GM12872 (cell line): ENCODE data around the gene TXN2.

Experiments used
- TF ChIP-seq, protein P1 (sequence below): IDR thresholded peaks from 3 replicates; pipeline ENCODE4 v1.5.1; 2011; ENCODE audit warnings: low read depth, mild to moderate bottlenecking, low read length, moderate library complexity; ENCODE audit not compliant: insufficient read depth

TXN2 gene

DNA sequence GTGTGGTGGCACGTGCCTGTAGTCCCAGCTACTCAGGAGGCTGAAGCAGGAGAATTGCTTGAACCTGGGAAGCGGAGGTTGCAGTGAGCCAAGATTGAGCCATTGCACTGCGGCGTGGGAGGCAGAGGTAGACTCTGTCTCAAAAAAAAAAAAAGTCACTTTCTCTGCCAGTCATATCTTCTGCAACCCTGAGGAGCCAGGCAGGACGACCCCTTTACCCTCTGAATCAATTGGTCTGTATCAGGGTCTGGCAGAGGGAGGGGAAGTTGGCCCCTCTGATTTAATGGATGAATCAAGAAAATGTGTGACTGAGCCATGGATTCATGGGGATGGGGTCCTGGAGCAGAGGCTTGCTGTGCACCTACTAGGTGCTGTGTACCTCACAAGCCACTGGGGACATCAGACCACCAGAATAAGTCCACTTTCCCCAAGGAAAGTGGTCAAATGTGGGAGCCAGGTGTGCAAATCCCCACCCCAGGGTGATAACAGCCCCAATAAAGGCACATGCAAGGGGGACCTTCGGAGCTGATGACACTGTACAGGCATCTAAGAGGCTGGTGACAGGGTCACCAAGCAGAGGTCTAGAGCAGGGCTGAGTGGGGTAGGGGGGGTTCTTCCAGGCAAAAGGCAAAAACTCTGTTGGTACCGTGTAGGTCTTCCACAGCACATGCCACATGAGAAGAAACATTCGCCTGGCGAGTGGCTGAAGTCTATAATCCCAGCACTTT is 29.0 kb downstream of the TXN2 start:
- TF ChIP-seq, protein P1, sequence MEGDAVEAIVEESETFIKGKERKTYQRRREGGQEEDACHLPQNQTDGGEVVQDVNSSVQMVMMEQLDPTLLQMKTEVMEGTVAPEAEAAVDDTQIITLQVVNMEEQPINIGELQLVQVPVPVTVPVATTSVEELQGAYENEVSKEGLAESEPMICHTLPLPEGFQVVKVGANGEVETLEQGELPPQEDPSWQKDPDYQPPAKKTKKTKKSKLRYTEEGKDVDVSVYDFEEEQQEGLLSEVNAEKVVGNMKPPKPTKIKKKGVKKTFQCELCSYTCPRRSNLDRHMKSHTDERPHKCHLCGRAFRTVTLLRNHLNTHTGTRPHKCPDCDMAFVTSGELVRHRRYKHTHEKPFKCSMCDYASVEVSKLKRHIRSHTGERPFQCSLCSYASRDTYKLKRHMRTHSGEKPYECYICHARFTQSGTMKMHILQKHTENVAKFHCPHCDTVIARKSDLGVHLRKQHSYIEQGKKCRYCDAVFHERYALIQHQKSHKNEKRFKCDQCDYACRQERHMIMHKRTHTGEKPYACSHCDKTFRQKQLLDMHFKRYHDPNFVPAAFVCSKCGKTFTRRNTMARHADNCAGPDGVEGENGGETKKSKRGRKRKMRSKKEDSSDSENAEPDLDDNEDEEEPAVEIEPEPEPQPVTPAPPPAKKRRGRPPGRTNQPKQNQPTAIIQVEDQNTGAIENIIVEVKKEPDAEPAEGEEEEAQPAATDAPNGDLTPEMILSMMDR = peak; percentile 30; the same call in 2 of the 3 replicates

DNA sequence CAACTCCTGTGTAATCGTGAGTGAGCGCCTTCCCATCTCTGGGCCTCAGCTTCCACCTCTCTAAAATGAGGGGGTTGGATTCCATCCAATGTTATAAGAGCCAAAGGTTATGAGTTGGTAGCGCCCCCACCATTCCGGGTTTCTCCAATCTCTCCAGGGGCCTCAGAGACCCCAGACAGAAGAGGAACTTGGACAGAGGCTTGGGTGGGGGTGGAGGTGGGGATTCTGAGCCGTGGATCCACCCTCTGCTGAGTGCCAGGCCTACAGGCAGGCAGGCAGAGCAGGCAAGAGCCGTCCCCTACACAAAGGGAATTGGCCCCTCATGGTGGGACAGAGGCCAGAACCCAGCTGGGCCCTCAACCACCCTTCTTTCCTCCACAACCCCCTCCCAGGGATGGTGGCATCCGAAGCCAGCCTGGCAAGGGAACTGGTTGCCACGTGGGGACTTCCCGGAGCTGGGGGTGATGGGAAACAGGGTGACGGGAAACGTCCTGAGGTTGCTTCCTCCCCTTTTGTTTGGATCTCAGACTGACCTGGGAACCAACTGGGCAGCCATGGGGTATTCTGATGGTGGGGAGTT is 31.8 kb downstream of the TXN2 start:
- TF ChIP-seq, protein P1 = no peak

DNA sequence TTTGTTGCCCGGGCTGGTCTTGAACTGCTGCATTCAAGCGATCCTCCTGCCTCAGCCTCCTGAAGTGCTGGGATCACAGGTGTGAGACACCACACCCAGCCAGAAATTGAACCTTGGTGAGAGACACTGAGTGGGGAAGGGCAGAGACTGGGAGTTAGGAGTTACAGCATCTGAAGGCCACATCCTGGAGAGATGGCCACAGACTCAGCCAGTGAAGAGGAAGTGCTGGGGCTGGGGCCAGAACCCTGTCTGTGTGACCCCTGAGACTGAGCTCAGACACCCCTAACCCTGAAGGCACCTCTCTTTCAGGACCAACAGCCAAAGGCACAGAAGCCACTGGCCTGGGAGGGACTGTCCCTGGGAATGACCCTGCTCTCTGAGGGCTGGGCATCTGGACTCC is 33.8 kb downstream of the TXN2 start:
- TF ChIP-seq, protein P1 = no peak

DNA sequence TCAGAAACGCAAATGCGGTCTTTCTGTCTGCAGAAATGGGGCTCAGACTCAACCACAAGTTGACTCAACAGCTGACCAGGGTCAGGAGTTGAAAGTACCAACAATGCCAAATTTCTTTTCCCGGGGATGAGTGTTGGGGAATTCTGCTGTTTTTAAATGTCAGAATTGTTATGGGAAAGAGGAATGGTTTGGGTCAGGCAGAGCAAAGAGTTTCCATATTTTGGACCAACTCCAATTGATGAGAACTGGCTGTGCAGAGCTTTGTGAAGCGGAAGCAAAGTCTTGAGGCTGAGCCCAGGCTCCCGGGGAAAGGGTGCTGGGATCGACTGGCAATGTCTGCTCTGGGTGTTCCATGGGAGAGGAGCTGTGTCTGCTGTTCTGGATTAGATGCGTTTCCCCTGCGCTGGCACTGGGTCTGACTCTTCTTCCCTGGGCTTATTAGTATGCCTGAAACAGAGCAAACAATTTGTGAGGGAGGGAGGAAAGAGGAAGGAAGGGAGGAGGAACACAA is 36.2 kb downstream of the TXN2 start:
- TF ChIP-seq, protein P1 = no peak

DNA sequence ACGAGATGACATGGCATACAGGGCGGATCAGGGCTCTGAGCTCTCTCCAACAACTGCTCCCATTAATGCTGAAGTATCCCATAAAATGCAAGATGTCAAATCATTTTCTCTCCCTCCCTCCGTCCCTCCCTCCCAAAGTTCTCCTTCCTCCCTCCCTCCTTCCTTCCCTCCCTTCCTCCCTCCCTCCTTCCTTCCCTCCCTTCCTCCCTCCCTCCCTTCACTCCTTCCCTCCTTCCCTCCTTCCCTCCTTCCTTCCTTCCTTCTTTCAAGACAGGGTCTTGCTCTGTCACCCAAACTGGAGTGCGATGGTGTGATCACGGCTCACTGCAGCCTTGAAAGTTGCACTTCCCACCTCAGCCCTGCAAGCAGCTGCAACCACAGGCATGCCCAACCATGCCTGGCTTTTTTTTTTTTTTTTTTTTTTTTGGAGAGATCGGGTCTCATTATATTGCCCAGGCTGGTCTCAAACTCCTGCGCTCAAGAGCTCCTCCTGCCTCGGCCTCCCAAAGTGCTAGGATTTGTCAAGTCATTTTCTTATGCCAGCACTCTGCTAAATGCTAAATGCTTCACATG is 38.2 kb downstream of the TXN2 start:
- TF ChIP-seq, protein P1 = no peak

DNA sequence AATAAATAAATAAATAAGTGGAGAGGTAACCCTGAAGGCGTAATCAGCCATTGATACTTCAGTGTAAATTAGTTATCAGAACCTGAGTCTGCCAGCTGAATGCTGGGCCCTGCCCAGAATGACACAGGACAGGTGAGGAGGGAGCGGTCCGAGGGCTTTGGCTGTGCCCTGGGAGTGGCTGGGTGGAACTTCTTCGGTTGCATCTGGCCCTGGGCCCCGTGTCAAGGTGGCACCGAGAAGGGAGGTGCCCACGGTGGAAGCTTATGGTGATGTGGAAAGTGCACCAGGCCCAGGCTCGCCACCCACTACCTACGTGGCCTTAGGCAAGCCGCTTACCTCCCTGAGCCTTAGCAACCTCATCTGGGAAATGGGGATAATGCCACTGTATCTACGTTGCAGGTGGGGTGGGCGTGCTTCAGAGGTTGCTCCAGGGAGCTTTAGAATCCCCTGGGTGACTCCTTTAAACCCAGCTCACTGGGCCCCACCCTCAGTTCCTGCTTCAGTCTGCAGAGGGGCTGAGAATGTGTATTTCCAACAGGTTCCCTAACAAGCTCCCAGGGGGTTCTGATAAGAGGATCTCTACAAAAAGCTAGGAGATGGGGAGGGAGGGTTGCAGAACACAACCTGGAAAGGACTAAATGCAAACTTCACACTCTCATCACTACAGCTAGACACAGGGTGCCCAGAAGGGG is 38.8 kb downstream of the TXN2 start:
- TF ChIP-seq, protein P1 = no peak

DNA sequence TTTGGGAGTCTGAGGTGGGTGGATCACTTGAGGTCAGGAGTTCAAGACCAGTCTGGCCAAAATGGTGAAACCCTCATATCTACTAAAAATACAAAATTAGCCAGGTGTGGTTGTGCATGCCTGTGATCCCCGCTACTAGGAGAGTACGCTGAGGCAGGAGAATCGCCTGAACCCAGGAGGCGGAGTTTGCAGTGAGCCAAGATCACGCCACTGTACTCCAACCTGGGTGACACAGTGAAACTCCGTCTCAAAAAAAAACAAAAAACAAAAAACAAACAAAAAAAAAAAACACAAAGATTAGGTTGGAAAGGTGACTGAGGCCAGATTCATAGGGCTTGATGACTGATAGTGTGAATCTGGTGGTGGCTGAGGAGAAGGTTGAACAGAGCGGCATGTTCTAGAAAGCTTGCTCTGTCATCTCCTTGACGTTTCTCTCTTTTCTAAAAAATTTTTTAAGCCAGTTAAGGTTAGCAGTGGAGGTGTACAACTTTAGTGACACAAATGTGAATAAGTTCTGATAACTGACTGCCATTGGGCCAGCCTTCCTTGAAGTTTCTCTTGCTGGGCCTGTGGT is 40.9 kb downstream of the TXN2 start:
- TF ChIP-seq, protein P1 = no peak
